Urinary bladder (tissue), 4 donors: ENCODE data around the gene LMCD1. TPM values are rescaled to one million over a fixed set of nuclear protein-coding genes. Genes with fewer than 3 reads are reported as not detected.

ENCODE experiments used
- DNase-seq: peaks from one replicate; pipeline ENCODE4 v3.0.0-alpha.2; 2015; ENCODE audit errors: extremely low spot score
- H3K27ac ChIP-seq: one replicate; pipeline ENCODE4 v1.5.1; 2013; ENCODE audit warnings: low read depth, mild to moderate bottlenecking, moderate library complexity
- H3K36me3 ChIP-seq: one replicate; pipeline ENCODE4 v1.6.1; 2013; ENCODE audit warnings: mild to moderate bottlenecking, moderate library complexity; ENCODE audit not compliant: insufficient read depth
- H3K4me1 ChIP-seq: one replicate; pipeline ENCODE4 v1.6.1; 2013; ENCODE audit warnings: mild to moderate bottlenecking, moderate library complexity; ENCODE audit not compliant: insufficient read depth
- H3K4me3 ChIP-seq: one replicate; pipeline ENCODE4 v1.5.1; 2013; ENCODE audit warnings: low read depth, low read length
- WGBS: extraction: QIAGEN DNeasy Blood & Tissue Kit; methylation state at CpG from one replicate; pipeline ENCODE4 v1.1.7; 2013; 5-methylcytosine and 5-hydroxymethylcytosine counted together
- polyA plus RNA-seq: library from polyadenylated mRNA; stranded (reverse); fragments of 200-250 nt; gene quantifications from one replicate; pipeline ENCODE4 v1.2.3, GENCODE V29; 2013
- total RNA-seq: library from RNA; depleted of rRNA; stranded (reverse); fragments of >200 nt; gene quantifications from one replicate; pipeline ENCODE4 v1.2.3, GENCODE V29; 2014
- donor health status: healthy with polysubstance abuse.
- donor health status: healthy.

LMCD1 gene
- total and polyA plus RNA-seq, 2 donors, result 34.3 to 163 TPM

- DNase-seq, result no peak
- Histone ChIP-seq H3K36me3 (no peaks in the 10 kb centered on the region), H3K27ac (no peak overlapping the region), H3K4me1 (no peaks in the 10 kb centered on the region), H3K4me3 (no peak overlapping the region)
- 74% methylated on average over 3 of the region's 3 CpGs for WGBS
Observed at GRCh38 chr3:8524249-8524648, 22.6 kb downstream of the LMCD1 start.

DNA sequence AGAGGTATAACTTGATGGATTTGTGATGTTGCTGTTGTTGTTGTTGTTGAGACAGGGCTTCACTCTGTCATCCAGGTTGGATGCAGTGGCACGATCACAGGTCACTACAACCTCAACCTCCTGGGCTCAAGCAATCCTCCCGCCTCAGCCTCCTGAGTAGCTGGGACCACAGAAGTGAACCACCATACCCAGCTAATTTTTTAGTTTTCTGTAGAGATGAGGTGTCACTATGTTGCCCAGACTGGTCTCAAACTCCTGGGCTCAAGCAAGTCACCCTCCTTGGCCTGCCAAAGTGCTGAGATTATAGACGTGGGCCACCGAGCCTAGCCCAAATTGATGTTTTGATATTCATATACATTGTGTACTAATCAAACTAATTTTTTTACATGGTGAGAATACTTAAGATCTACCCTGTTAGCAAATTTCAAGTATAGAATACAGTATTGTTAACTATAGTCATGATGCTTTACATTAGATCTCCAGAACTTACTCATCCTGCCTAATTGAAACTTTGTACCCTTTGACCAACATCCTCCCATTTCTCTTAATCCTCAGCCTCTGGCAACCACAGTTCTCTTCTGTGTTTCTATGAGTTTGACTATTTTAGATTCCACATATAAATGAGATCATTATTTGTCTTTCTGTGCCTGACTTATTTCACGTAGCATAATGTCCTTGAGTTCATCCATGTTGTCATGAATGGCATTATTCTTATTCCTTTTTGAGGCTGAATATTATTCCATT is 23.2 kb downstream of the LMCD1 start:
- no peaks in the 10 kb centered on the region for H3K36me3 ChIP-seq
- no peak for DNase-seq
- no peak overlapping the region for H3K4me3 ChIP-seq
- no peaks in the 10 kb centered on the region for H3K4me1 ChIP-seq
- H3K27ac ChIP-seq, result no peak overlapping the region
- 92% methylated on average over 5 of the region's 5 CpGs for WGBS

DNA sequence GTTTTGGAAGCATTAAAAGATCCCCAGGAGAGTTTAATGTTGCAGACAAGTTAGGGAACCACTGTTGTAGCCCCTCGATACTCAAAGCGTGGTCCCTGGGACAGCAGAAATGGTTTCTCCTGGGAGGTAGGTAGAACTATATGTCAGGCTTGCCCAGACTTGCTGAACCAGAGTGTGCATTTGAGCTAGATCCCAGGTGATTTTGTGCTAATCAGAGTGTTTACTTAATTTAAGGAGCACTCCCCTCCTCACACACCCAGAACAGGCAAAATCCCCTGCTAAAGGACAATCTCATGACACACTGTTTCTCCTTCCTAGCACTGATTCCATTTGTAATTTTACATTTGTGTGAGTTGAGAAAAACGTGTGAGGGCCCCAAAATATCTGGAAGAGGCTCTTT is 24.3 kb downstream of the LMCD1 start:
- H3K4me1 ChIP-seq, result no peaks in the 10 kb centered on the region
- H3K27ac ChIP-seq, result no peak overlapping the region
- 88% methylated on average over 3 of the region's 3 CpGs for WGBS
- DNase-seq, result no peak
- H3K4me3 ChIP-seq, result no peak overlapping the region
- H3K36me3 ChIP-seq, result no peaks in the 10 kb centered on the region

DNA sequence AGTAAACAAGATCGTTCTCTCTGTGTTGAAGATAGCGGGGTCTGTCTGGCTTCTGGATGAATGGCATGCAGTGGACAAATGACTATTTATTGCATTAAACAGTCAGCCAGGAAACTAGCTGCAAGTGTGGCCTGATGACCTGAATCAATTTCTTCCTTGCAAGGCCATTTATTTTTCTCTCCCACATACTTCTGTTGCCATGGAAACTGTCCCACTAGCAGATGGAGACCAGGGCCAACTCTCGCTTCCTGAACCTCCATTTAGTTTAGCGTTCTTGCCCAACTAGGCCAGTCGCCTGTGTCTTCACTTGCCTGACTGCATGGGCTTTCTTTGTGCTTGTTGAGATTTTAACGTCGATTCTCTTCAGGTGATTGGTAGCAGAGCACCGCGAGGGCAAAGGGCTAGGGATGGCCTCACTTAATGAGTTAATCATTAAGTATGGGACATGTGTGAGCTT is 27.6 kb downstream of the LMCD1 start:
- no peak for DNase-seq
- Histone ChIP-seq H3K36me3 (no peaks in the 10 kb centered on the region), H3K4me1 (no peaks in the 10 kb centered on the region), H3K27ac (no peak overlapping the region), H3K4me3 (no peak overlapping the region)
- WGBS, result 48% methylated on average over 9 of the region's 9 CpGs

GRCh38 chr3:8529738-8530525 is 28.3 kb downstream of the LMCD1 start:
- Histone ChIP-seq H3K36me3 (no peaks in the 10 kb centered on the region), H3K4me3 (no peak overlapping the region), H3K27ac (no peak overlapping the region), H3K4me1 (no peaks in the 10 kb centered on the region)
- no peak for DNase-seq
- 71% methylated on average over 12 of the region's 12 CpGs for WGBS

- 38% methylated on average over 1 of the region's 1 CpG for WGBS
- Histone ChIP-seq H3K4me1 (no peaks in the 10 kb centered on the region), H3K36me3 (no peaks in the 10 kb centered on the region), H3K4me3 (no peak overlapping the region), H3K27ac (no peak overlapping the region)
- DNase-seq, result no peak
Observed at GRCh38 chr3:8530581-8530980, 29.0 kb downstream of the LMCD1 start.

- H3K36me3 ChIP-seq, result no peaks in the 10 kb centered on the region
- WGBS, result 37% methylated on average over 7 of the region's 7 CpGs
- no peak overlapping the region for H3K27ac ChIP-seq
- no peaks in the 10 kb centered on the region for H3K4me1 ChIP-seq
- H3K4me3 ChIP-seq, result no peak overlapping the region
- DNase-seq, result no peak
Observed at GRCh38 chr3:8532251-8532871, 30.7 kb downstream of the LMCD1 start.

DNA sequence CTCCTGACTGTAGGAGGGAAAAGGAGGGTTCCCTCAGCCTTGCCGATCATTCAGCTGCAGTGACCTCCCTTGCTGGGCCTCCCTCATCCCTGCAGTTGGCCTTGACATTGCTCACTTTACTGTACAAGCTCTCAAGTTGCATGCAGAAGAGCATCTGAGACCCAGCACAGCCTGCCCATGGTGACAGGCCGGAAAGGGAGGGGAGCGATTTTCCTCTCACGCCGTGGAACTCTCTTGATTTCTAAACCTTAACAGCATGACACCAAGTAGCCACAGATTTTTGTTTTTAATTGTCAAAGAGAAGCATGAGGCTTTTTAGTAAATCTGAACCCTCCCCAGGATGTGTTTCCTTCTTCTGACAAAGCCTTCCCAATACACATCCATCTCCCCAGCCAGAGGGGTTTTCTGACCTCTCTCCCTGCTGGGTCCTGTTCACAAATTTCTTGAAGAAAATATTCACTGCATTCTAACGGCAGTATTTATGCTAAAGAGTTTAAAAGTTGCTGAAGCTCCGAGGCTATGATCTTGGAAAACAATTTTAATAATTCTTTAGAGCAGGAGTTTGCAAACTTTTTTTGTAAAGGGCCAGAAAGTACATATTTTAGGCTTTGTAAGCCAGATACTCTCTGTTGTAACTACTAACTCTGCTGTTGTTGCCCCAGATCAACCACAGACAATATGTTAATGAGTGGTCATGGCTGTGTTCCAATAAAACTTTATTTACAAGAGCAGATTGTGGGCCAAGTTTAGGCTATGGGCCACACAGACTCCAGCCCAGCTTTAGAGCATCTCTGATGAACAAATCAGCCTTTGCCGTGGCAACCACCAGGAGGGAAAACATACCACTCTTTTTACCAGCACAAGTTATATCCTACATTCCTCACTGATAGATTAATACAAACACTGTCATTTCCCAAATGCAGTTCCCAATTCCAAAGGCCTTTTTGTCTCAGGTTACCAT is 34.8 kb downstream of the LMCD1 start:
- peaks cover 1% of the 10 kb centered on the region for H3K4me1 ChIP-seq
- no peak overlapping the region for H3K4me3 ChIP-seq
- WGBS, result 75% methylated on average over 8 of the region's 8 CpGs
- no peaks in the 10 kb centered on the region for H3K36me3 ChIP-seq
- no peak overlapping the region for H3K27ac ChIP-seq
- DNase-seq, result no peak

GRCh38 chr3:8537440-8537839 is 35.8 kb downstream of the LMCD1 start:
- Histone ChIP-seq H3K36me3 (no peaks in the 10 kb centered on the region), H3K4me1 (peaks cover 1% of the 10 kb centered on the region), H3K4me3 (no peak overlapping the region), H3K27ac (no peak overlapping the region)
- DNase-seq, result no peak
- WGBS, result 98% methylated on average over 1 of the region's 1 CpG

DNA sequence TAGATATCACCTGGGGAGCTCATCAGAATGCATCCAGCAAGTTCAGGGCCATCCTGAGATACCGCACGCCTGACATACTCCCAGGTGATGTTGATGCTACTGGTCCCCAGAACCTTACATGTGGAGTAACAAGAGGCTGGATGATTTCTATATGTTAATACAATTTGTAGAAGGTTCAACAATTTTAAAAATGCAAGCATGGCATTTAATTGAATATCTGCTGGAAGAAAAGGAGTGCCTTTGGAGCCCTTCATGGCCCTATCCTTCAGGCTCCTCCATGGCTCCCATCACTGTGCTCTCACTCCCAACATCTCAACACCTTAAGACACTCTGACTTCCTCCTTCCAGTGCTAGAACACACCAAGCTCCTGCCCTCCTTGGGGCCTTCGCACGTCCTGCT is 36.6 kb downstream of the LMCD1 start:
- no peaks in the 10 kb centered on the region for H3K36me3 ChIP-seq
- H3K4me1 ChIP-seq, result peaks cover 1% of the 10 kb centered on the region
- WGBS, result 98% methylated on average over 4 of the region's 4 CpGs
- H3K4me3 ChIP-seq, result no peak overlapping the region
- no peak overlapping the region for H3K27ac ChIP-seq
- no peak for DNase-seq

DNA sequence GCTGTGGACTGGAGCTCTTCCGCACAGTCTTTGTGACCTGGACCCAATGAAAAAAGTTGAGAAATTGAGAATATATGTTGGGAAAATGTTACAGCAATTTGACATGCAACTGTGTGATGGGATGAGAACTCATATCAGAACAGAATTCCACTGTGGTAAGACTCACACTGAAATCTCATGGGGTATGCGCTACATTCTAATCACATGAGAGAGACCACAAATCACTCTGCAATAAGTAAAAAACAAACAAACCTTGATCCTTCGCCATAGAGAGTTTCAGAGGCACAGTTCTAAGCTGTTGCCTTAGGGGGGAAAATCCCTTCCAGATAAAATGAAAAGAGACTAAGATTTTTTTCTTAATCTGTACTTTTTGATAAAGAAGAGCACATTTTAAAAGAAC is 37.3 kb downstream of the LMCD1 start:
- peaks cover 1% of the 10 kb centered on the region for H3K4me1 ChIP-seq

GRCh38 chr3:8539419-8539818 is 37.8 kb downstream of the LMCD1 start:
- Histone ChIP-seq H3K4me3 (no peak overlapping the region), H3K36me3 (no peaks in the 10 kb centered on the region), H3K4me1 (peaks cover 1% of the 10 kb centered on the region), H3K27ac (no peak overlapping the region)
- no peak for DNase-seq
- 44% methylated on average over 7 of the region's 7 CpGs for WGBS

More for the DNA sequence above, 37.3 kb downstream of the LMCD1 start:
- 73% methylated on average over 3 of the region's 3 CpGs for WGBS
- DNase-seq, result no peak
- Histone ChIP-seq H3K27ac (no peak overlapping the region), H3K36me3 (no peaks in the 10 kb centered on the region), H3K4me3 (no peak overlapping the region)

DNA sequence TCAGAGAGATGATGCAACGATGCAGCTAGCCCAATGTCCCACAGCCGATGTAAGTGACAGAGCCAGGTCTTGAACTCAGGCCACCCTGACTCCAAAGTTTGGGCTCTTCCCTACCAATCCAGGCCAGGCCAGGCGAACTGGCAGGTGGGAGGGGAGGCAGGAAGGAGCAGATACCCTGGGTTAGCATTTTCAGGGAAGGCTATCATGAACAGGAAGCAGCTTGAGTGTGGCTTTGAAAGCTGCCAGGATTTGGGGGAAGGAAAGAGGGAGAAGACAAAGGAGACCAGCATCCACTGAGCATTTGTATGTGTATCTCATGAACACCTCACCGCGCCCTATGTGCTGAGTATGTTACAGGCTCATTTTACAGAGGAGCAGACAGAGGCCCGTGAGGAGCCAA is 38.8 kb downstream of the LMCD1 start:
- Histone ChIP-seq H3K27ac (no peak overlapping the region), H3K36me3 (no peaks in the 10 kb centered on the region), H3K4me1 (peaks cover 1% of the 10 kb centered on the region), H3K4me3 (no peak overlapping the region)
- no peak for DNase-seq
- 82% methylated on average over 6 of the region's 6 CpGs for WGBS
